GM18867 (cell line): Measurements from ENCODE around the gene ZNF827.

ENCODE experiments used
- ATAC-seq: cut with Tn5 transposase; IDR thresholded peaks from one replicate; pipeline ENCODE4 v1.9.1; 2021; ENCODE audit warnings: mild to moderate bottlenecking, moderate library complexity; ENCODE audit not compliant: unreplicated experiment

Gene ZNF827

GRCh38 chr4:145808848-145809512, 129.6 kb downstream of the ZNF827 start:
- no peak for ATAC-seq

DNA sequence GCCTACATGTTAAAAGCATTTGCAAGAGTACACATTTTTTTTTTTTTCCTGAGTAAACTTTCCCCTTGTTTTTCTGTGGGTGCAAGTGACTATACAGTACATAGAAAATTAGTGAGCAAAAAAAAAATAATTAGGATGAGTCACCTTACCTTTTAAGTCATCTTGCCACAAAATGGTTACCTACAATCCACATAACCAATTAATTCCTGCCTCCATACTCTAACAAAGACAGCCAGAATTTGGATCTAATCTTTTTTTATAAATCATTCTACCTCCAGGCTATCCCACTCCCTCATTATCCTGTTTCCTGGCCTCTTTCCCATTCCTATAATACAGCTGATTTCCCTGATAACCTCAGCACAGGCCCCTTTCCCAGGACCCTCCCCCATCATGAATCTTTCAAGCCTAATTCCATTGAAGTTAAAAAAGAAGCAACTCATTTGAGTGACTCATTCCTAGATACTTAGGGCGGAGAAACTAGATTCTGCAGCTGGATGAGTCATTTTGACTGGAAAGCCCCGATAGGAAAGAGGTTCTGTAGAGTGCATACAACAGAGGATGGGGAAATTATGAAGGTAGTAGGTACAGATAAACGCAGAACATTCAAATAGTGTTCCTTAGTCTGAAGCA, 130.5 kb downstream of the ZNF827 start:
- peak; percentile 62 for ATAC-seq

- ATAC-seq: no peak
These were observed 133.1 kb downstream of the ZNF827 start for GRCh38 chr4:145805490-145805889.

- no peak for ATAC-seq
These were observed 134.5 kb downstream of the ZNF827 start for GRCh38 chr4:145804116-145804515.

DNA sequence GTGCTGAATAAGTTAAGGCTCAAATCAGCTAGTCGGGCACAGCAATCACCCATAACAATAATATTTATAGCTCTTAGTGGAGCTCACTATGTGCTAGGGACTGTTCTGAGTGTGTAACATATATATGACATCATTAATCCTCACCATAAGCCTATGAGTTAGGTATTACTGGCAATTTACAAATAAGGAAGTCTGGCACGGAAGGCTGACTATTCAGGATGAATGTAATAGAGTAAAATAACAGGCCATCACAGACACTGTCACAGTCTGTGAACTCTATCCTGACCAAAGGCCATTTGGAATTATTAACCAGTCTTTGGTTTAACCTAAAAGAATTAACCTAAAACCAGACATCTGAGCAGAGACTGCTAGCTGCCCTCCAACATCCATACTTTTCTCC, 139.4 kb downstream of the ZNF827 start:
- no peak for ATAC-seq

DNA sequence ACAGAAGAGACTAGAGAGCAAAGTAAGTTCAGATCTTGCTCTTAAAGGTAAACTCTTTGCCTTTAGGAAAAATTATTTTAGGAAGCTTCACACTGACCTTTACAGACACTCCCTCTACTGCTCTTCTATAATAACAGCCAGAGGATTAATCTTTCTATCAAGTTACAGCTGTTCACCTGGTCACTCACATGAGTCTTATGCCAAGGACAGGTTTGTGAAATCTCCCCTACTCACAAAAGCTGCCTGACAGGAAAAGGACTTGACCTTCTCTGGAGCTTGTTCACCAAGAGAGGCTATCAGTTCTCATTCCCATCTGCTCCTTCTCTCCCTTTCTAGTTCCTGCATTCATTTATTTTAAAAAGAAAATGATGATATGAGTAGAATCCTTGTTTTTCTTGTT, 141.3 kb downstream of the ZNF827 start:
- no peak for ATAC-seq

DNA sequence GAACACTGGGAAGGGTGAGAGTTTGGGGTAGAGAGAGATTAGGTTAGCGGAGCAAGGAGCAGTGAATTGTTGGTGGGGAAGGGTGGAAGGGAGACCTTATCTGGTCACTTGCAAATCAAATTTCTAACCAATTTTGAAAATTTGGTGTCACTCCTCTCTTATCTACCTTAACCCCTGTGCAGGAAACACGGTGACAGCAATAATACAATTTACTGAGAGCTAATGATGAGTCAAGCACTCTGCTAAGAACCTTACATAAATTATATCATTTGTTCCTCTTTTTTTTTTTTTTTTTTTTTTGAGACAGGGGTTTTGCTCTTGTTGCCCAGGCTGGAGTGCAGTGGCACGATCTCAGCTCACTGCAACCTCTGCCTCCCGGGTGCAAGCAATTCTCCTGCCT, 142.3 kb downstream of the ZNF827 start:
- ATAC-seq: no peak

DNA sequence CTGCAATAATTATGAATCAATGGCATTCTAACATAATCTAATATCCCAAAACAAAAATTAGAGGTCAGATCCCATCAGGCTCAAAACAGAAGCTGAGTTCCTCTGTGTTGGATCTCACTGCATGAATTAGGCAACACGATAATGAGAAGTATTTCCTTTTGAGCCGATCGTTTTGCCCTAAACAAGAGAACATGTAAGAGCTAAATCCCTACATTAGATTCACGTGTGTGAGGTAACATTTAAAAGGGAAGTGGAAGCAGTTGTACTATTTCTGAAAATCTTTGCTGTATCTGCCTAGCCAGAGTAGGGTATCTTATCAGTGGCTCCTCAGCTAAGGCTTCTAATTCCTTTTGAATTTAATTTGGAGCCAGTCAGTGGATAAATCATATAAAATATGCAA, 143.1 kb downstream of the ZNF827 start:
- no peak for ATAC-seq

- no peak for ATAC-seq
These were observed 146.2 kb downstream of the ZNF827 start for GRCh38 chr4:145792429-145792828.

- no peak for ATAC-seq
These were observed 146.6 kb downstream of the ZNF827 start for GRCh38 chr4:145791988-145792387.

DNA sequence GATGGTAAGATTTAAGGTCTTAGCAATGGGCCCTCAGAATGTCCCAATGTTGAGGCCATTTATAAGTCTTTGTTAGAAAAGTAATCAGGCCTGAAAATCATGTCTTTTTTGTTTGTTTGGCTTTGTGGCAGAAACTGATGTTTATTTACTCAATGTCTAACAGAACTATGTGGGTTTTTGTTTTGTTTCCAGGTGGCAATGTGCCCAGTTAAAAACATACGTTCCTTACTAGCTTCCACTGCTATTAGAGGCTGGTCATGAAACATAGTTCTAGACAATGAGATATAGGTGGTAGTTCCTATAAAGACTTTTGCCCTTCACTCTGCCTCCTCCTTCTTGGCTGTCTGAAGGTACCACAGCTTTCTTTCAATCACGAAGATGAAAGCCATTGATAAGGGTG, 149.9 kb downstream of the ZNF827 start:
- no peak for ATAC-seq

DNA sequence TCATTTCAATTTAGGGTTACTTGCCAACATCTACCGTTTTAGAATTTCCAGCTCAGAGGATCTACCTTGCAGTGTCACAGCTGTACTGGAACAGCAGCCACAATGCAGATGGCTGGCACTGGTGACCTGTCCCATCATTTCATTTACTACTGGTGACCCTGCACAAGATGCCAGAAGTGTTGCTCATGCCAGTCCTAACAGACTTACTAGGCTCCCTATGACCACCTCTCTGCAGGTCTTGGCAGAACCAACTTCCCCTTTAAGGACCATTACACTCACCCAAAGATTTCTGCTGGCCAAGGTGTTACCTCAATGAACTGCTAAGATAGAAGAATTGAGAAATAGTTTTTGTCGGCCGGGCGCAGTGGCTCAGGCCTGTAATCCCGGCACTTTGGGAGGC, 151.8 kb downstream of the ZNF827 start:
- no peak for ATAC-seq

DNA sequence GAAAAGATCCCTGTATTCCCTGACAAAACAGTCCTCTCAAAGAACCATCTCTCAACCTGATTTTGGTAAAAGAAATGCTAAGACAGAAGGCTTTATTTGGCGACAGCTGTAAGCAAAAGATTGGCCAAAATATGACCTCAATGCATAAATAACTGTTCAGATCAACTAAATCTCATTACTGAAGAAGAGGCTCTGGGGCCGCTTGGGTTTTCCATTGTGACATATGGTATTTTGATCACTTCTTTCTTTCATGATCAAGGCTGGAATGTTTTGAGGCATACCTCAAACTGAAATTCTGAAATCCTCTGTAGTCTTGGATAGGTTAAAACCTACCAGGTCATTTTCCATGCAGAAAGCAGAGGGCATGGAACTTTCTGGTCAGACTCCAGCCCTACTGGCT, 152.4 kb downstream of the ZNF827 start:
- ATAC-seq: no peak

DNA sequence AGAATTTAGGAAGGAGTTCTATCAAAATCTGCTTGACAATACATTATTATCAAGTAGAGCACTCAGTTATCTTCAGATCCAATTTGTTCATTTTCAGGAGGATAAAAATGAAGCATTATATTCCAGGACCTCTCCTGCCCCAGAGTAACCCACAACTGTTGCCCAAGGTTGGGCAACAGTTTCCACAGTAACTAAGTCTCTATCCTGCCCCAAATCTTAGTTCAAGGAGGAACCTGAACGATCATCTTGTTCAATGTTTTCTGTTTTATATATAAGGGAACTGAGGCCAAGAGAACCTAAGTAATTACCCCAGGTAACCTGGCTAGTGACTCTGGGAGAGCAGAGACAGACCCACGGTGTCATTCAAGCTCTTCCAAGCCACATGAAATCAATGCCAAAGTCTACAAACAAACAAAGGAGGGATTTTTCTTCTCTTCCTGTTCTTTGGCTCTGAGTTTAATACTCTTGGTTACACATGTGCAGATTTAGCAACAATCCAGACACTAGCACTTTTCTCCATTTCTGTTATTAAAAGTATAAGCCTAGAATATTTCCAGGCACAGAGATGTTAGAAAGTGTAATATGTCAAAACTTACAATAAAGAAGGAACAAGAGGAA, 153.1 kb downstream of the ZNF827 start:
- ATAC-seq: no peak

GRCh38 chr4:145784036-145784435, 154.6 kb downstream of the ZNF827 start:
- ATAC-seq: no peak

DNA sequence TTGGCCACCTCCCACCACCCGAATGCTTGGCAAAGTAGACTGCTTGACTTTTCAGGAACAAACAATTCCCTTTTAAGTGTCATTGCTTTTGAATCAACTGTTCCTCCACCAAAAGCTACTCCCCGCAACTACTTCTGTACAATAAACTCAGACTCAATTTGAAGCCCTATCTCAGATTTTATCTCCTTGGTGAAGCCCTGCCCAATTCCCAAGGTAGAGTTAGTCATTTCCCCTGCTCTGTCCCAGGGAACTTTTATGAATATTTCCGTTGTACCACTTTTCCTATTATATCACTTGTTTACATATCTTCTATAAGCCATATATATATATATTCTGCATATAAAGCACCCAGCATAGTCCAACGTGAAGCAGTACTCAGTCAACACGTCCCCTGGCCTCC, 155.9 kb downstream of the ZNF827 start:
- ATAC-seq: no peak

DNA sequence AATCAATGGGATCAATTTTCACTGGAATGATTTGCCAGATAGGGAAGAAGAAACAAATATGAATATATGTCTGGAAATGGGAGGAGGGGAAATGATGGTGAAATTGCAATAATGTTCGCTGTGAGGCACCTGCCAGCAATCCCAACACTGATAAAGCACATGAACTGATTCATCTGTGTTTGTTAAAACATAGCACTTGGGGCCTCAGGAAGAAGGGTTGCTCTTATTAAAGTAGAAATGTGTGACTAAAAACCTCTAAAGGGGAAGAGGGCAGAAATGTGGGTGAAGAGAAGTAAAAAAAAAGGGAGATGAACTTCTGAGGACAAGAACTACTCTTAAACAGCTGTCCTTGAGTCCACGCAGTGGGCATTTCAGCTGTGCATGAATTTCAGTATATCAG, 157.3 kb downstream of the ZNF827 start:
- ATAC-seq: no peak

DNA sequence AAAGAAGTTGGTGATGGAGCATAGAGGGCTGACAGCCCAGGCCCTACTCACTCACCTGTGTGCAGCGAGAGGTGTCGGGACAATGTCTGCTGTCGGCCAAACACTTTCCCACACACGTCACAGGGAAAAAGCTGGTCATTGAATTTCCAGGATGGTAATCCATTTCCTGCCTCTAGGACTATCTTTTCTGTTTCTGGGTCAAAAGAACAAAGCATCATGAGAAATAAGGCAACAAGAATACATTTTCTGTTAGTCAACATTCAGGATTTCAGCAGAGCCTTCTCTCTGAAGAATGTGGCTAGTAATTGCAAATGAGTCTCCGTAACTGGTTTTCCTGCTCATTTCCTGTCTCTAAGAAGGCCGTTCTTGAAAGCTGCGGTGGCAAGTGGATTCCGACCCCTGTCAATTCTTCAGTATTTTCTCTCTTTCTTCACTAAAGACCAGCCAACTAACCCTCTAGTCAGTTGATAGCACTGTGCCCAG, 159.3 kb downstream of the ZNF827 start:
- ATAC-seq: no peak

DNA sequence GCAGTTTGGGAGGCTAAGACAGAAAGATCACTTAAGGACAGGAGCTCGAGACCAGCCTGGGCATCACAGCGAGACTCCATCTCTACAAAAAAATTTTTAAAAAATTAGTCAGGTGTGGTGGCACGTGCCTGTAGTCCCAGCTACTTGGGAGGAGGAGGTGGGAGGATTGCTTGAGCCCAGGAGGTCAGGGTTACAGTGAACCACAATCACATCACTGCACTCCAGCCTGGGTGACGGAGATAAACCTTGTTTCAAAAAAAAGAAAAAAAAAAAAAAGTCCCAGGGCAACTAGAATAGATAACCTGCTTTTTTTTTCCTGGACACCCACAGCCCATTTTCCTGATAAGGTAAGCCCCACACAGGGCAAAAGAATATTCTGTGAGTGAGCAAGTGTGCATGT, 162.4 kb downstream of the ZNF827 start:
- ATAC-seq: no peak

GRCh38 chr4:145775406-145775805, 163.2 kb downstream of the ZNF827 start:
- no peak for ATAC-seq

DNA sequence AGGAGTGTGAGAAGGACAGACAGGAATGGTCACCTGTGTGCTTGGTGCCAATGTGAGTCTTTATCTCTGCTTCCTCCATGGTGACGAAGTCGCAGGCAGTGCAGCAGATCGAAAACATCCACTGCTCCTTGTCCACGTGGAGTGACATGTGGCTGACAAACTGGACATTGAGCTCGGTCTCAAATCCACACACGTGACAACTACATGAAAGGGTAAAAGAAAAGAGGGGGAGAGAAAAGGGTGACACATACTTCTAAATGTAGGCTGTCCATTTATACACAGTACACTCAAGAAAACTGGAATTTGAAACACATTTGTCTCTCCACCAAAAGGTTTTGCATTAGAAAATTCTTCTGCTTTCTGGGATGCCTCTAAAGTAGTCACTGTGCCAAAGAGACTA, 164.2 kb downstream of the ZNF827 start:
- ATAC-seq: no peak

- peak; percentile 98 for ATAC-seq
These were observed 164.9 kb downstream of the ZNF827 start for GRCh38 chr4:145773581-145774234.
